SHP77 treated with DMSO at 0.1 percent for 48 hours (cell line): ENCODE data around the gene CDK10.
"Not testable (repeated sequence)": the region's sequence is repeated elsewhere in the genome, so short reads cannot be mapped to it uniquely, and the experiment has no call there.

ENCODE experiments used
- DNase-seq: peaks from one replicate; lab custom pipeline; 2025; lab: John Stamatoyannopoulos, UW

The CDK10 gene

GRCh38 chr16:89695875-89696669 is 9.6 kb downstream of the CDK10 start:
- DNase-seq, result no peak

GRCh38 chr16:89696670-89697128 is 10.2 kb downstream of the CDK10 start:
- no peak for DNase-seq

- peak; percentile 87 for DNase-seq
These were observed 10.7 kb downstream of the CDK10 start for GRCh38 chr16:89697161-89697615.

- peak; percentile 76 for DNase-seq
These were observed 11.3 kb downstream of the CDK10 start for GRCh38 chr16:89697616-89698331.

GRCh38 chr16:89698717-89699116 is 12.2 kb downstream of the CDK10 start:
- DNase-seq, result not testable (repeated sequence)

- not testable (repeated sequence) for DNase-seq
These were observed 13.2 kb downstream of the CDK10 start for GRCh38 chr16:89699629-89700099.

- DNase-seq, result peak; percentile 97
These were observed 13.7 kb downstream of the CDK10 start for GRCh38 chr16:89700100-89700648.

- no peak for DNase-seq
These were observed 14.3 kb downstream of the CDK10 start for GRCh38 chr16:89700649-89701424.

GRCh38 chr16:89701425-89702406 is 15.2 kb downstream of the CDK10 start, which contains the start of gene SPATA2L:
Gene SPATA2L, minus strand, starts transcription at chr16:89701705. Its CDS starts 473 bp downstream, at chr16:89701232.
- peak; percentile 92 for DNase-seq

GRCh38 chr16:89704281-89704680 is 17.8 kb downstream of the CDK10 start:
- no peak for DNase-seq

GRCh38 chr16:89705006-89705405 is 18.5 kb downstream of the CDK10 start:
- DNase-seq, result no peak

- DNase-seq, result no peak
These were observed 20.2 kb downstream of the CDK10 start for GRCh38 chr16:89706518-89707260.

- no peak for DNase-seq
These were observed 21.2 kb downstream of the CDK10 start for GRCh38 chr16:89707695-89708094.

- DNase-seq, result no peak
These were observed 22.0 kb downstream of the CDK10 start for GRCh38 chr16:89708481-89708931.

- DNase-seq, result no peak
These were observed 22.7 kb downstream of the CDK10 start for GRCh38 chr16:89709166-89709565.

GRCh38 chr16:89709716-89710432 is 23.4 kb downstream of the CDK10 start:
- no peak for DNase-seq

GRCh38 chr16:89710709-89711564 is 24.4 kb downstream of the CDK10 start:
- no peak for DNase-seq
